Body of pancreas (tissue), 4 donors: ENCODE measurements around the gene NFIC. TPM values are rescaled to one million over a fixed set of nuclear protein-coding genes. Genes with fewer than 3 reads are reported as not detected.

Experiments
- ATAC-seq: fragments of 150-250 bp; one replicate; pipeline ENCODE4 v1.9.1; 2016
- DNase-seq, 4 donors: peaks; one replicate each; pipeline ENCODE4 v3.0.0-alpha.2; 2019
- H3K27ac ChIP-seq, 4 donors: fragments of 200-600 bp; sonication (generic); 1 replicate in 3 of 4; 2 replicates in 1 of 4; pipeline versions ENCODE4 v1.5.1 to v1.6.1; 2016 to 2019; ENCODE audit warnings: mild to moderate bottlenecking in 1 of 4, mixed read lengths in 1 of 4, moderate library complexity in 1 of 4
- H3K27me3 ChIP-seq, 2 donors: fragments of 200-600 bp; sonication (generic); one replicate each; pipeline ENCODE4 v1.6.0; 2016; ENCODE audit warnings: mild to moderate bottlenecking in 1 of 2
- H3K36me3 ChIP-seq, 2 donors: fragments of 200-600 bp; sonication (generic); replicated peaks in 1 of 2; 2 replicates each; pipeline ENCODE4 v1.5.1; 2016; ENCODE audit warnings: low read depth in 2 of 2; ENCODE audit not compliant: insufficient read depth in 1 of 2
- H3K4me1 ChIP-seq: fragments of 200-600 bp; sonication (generic); one replicate; pipeline ENCODE4 v1.6.0; 2016
- H3K4me3 ChIP-seq, 2 donors: fragments of 200-600 bp; sonication (generic); 1 replicate in 1 of 2; 2 replicates in 1 of 2; pipeline ENCODE4 v1.5.1; 2016 to 2019
- H3K9me3 ChIP-seq, 3 donors: fragments of 200-600 bp; sonication (generic); 1 replicate in 2 of 3; 2 replicates in 1 of 3; pipeline ENCODE4 v1.5.1; 2016
- CTCF ChIP-seq, 7 experiments: fragments of 450-650 bp in 4 of 7; fragments of 200-600 bp in 3 of 7; sonication (generic) in 3 of 7; IDR thresholded peaks; one replicate each; pipeline ENCODE4 v1.5.1; 2016 to 2019; ENCODE audit warnings: antibody characterized with exemption in 7 of 7
- POLR2A ChIP-seq, 3 donors: fragments of 450-650 bp; IDR thresholded peaks; one replicate each; pipeline ENCODE4 v1.6.1; 2016; ENCODE audit warnings: antibody characterized with exemption in 3 of 3, mild to moderate bottlenecking in 2 of 3
- WGBS, 2 donors: methylation state at CpG; one replicate each; pipeline ENCODE4 v1.1.5; 2017; 5-methylcytosine and 5-hydroxymethylcytosine counted together
- intact Hi-C: fragments of 100-400 bp; cut with DNase I; formaldehyde crosslinking; loops from one replicate; pipeline ENCODE4 v1.15.1; 2023
- total RNA-seq, 2 donors: library from RNA; depleted of rRNA; stranded (reverse); fragments of >200 nt; gene quantifications; one replicate each; pipeline ENCODE4 v1.1.0, GENCODE V29; 2016

The NFIC gene
- total RNA-seq, 2 donors from 2014 or later, result 178 to 186 TPM

GRCh38 chr19:3515891-3516422 lies 149.6 kb downstream of the NFIC start:
- Histone ChIP-seq H3K27me3 (no peaks in the 10 kb centered on the region), H3K4me1 (peaks cover 40% of the 10 kb centered on the region), H3K9me3 (no peaks in the 10 kb centered on the region), H3K4me3 (no peak overlapping the region), H3K36me3 (no peaks in the 10 kb centered on the region), H3K27ac (no peak overlapping the region)
- TF ChIP-seq POLR2A (IDR thresholded peaks at IDR 0.05), result no peak
- TF ChIP-seq CTCF (IDR thresholded peaks at IDR 0.05), result no peak
- WGBS, 2 donors, result 78 to 84% methylated on average over 15 of the region's 15 CpGs
- intact Hi-C loops, result no loop called here
- no peak for DNase-seq
- no peak for ATAC-seq

DNA sequence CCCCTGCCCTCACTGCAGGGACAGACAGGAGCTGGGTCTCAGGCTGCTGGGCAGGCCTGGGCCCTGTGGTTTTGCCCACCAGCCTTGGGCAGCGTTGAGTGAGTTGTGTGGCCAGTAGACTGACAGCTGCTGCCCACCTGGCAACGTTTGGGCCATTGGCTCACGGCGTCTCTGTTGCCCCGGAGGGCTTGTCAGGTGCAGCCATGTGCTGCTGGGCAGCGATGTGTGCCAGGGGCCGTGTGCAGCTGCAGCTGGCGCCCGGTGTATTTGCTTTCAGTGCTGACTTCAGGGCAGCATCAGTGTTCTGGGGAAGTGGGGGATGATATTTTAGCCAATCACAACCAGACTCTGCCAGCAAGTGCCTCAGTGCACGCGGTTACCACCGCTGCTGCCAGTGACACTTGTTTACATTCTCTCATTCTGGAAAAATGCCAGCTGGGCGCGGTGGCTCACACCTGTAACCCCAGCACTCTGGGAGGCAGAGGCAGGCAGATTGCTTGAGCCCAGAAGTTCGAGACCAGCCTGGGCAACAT lies 150.4 kb downstream of the NFIC start:
- Histone ChIP-seq H3K9me3 (no peaks in the 10 kb centered on the region), H3K27me3 (no peaks in the 10 kb centered on the region), H3K27ac (peak overlapping the region in 1 of 4 donors; percentile 14), H3K4me3 (no peak overlapping the region), H3K36me3 (no peaks in the 10 kb centered on the region), H3K4me1 (peaks cover 40% of the 10 kb centered on the region)
- WGBS, 2 donors, result 31 to 33% methylated on average over 2 to 15 of the region's 15 CpGs
- TF ChIP-seq POLR2A (IDR thresholded peaks at IDR 0.05), result no peak
- no peak for TF ChIP-seq CTCF (IDR thresholded peaks at IDR 0.05)
- ATAC-seq (peak; percentile 28), DNase-seq (peak; percentile 46 to 66 (median 62))
- intact Hi-C loops, result no loop called here

GRCh38 chr19:3517638-3518037 lies 151.3 kb downstream of the NFIC start:
- Histone ChIP-seq H3K4me3 (no peak overlapping the region), H3K4me1 (peaks cover 38% of the 10 kb centered on the region), H3K27me3 (no peaks in the 10 kb centered on the region), H3K27ac (no peak overlapping the region), H3K9me3 (no peaks in the 10 kb centered on the region), H3K36me3 (no peaks in the 10 kb centered on the region)
- 79 to 84% methylated on average over 2 of the region's 2 CpGs for WGBS, 2 donors
- intact Hi-C loops, result no loop called here
- TF ChIP-seq CTCF (IDR thresholded peaks at IDR 0.05), result no peak
- no peak for TF ChIP-seq POLR2A (IDR thresholded peaks at IDR 0.05)
- DNase-seq (no peak), ATAC-seq (no peak)

DNA sequence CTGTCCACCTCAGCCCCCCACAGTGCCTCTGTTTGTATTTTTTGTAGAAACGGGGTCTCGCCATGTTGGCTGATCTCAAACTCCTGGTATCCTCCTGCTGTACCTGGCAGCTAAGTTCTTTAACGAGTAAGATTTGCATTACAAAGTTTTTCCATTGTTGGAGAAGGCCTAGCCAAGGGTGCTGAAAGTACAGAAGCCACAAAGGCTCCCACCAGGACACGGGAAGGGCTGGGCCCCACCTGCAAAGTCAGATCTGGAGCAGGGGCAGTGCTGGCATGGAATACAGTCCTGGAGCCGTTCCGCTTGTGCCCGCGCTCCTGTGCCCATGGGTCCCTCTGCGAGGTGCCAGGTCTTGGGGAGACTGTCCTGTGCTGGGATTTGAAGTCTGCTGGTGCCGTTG lies 151.9 kb downstream of the NFIC start:
- TF ChIP-seq POLR2A (IDR thresholded peaks at IDR 0.05), result no peak
- TF ChIP-seq CTCF (IDR thresholded peaks at IDR 0.05), result no peak
- H3K9me3 ChIP-seq, result no peaks in the 10 kb centered on the region
- 64 to 71% methylated on average over 3 to 10 of the region's 10 CpGs for WGBS, 2 donors
- H3K27ac ChIP-seq, result no peak overlapping the region
- DNase-seq (no peak), ATAC-seq (no peak)
- no peak overlapping the region for H3K4me3 ChIP-seq
- intact Hi-C loops, result no loop called here
- no peaks in the 10 kb centered on the region for H3K36me3 ChIP-seq
- H3K27me3 ChIP-seq, result no peaks in the 10 kb centered on the region
- peaks cover 32% of the 10 kb centered on the region for H3K4me1 ChIP-seq

- TF ChIP-seq CTCF (IDR thresholded peaks at IDR 0.05) (no peak), POLR2A (IDR thresholded peaks at IDR 0.05) (no peak)
- intact Hi-C loops, result no loop called here
Measured at GRCh38 chr19:3518659-3519058, 152.3 kb downstream of the NFIC start.

More at GRCh38 chr19:3518659-3519058, 152.3 kb downstream of the NFIC start:
- Histone ChIP-seq H3K4me1 (peaks cover 29% of the 10 kb centered on the region), H3K9me3 (no peaks in the 10 kb centered on the region), H3K4me3 (no peak overlapping the region), H3K36me3 (no peaks in the 10 kb centered on the region), H3K27me3 (no peaks in the 10 kb centered on the region), H3K27ac (no peak overlapping the region)
- WGBS, 2 donors, result 38 to 46% methylated on average over 2 of the region's 2 CpGs
- peak in 1 of 4 donors; percentile 45 for DNase-seq
- no peak for ATAC-seq
